ENCODE measurements around the gene BAZ2A.

The BAZ2A gene

DNA sequence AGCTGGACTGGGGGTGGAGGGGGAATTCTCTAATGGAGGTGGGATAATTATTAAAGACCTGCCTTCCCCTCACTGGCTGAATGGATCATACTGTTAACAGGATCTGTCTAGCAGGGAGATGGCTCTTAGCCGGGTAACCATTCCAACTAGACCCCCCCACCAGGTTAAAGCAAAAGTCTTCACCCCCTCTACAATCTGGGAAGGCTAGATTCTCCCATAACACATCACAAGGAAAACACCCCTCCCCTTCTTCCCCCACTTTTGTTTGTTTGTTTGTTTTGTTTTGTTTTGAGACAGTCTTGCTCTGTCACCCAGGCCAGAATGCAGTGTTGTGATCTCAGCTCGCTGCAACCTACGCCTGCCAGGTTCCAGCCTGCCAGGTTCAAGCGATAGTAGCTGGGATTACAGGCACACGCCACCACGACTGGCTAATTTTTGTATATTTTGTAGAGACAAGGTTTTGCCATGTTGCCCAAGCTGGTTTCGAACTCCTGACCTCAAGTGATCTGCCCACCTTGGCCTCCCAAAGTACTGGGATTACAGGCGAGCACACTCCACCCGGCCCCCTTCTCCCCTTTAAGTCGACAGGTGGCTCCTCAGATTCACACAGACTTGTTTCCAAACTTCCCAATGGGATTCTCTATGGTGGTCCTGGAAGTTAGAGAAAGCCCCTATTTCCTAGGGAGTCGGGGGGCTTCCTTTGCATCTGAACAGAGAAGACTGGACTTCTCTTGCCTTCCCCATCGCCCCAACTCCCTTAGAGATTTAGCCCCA, 3.5 kb upstream of the BAZ2A start:
- CTCF ChIA-PET, result interaction anchor here (0.7 to 4.2 kb wide), 7 partner anchors 8 to 138 kb away, joined by 3 to 94 read pairs (median 5); partner anchors contain the start of gene RBMS2
- no peak for DNase-seq (ENCODE audit: low read depth, low spot score)
- POLR2A ChIA-PET, result interaction anchor here (1.1 kb wide), 1 partner anchor 53 kb away, joined by 3 read pairs; no protein-coding TSS in a partner anchor
- H3K4me3 ChIP-seq (ENCODE audit: low read depth, low read length), result peak overlapping the region; percentile 77
- TF ChIP-seq, protein P1, sequence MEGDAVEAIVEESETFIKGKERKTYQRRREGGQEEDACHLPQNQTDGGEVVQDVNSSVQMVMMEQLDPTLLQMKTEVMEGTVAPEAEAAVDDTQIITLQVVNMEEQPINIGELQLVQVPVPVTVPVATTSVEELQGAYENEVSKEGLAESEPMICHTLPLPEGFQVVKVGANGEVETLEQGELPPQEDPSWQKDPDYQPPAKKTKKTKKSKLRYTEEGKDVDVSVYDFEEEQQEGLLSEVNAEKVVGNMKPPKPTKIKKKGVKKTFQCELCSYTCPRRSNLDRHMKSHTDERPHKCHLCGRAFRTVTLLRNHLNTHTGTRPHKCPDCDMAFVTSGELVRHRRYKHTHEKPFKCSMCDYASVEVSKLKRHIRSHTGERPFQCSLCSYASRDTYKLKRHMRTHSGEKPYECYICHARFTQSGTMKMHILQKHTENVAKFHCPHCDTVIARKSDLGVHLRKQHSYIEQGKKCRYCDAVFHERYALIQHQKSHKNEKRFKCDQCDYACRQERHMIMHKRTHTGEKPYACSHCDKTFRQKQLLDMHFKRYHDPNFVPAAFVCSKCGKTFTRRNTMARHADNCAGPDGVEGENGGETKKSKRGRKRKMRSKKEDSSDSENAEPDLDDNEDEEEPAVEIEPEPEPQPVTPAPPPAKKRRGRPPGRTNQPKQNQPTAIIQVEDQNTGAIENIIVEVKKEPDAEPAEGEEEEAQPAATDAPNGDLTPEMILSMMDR (IDR thresholded peaks at IDR 0.05; ENCODE audit: insufficient read depth, low read length, missing control alignments), result no peak

DNA sequence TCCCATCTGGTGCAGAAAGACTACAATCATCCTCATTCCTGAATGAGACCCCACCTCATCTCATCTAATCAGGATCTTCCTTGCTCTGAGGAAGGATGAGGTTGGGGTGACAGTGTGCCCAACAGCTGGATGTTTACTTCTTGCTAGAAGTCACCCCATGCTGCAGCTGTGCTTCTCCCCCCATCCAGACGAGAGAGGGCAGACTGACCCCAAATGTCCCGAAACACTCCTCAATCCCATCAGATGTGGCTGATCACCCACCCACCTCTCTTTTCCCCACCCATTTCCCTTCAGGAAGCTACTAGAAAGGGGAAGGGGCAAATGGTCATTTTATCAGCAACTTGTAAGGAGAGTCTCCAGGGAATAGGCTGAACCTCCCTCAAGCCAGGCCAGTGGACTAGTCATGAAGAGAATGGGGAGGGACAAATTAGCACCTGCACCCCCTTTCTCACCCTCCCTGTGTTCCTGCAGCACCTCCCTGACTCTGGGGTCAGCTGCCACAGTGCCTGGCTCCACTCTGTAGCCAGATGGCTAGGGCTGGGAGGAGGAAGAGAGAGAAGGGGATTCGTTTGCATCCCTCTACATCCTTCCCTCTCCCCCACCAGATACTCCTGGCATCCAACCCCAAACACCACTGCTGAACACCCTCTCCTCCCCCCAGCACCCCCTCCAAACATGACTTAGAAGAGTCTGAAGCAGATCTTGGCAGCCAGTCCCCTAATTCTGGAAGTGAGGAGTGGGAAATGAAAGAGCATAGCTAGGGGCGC, 2.8 kb upstream of the BAZ2A start:
- H3K4me3 ChIP-seq (ENCODE audit: low read depth, low read length), result peak overlapping the region; percentile 23
- ChIA-PET POLR2A (no interaction called here), CTCF (interaction anchor here (0.6 to 4.2 kb wide), 5 partner anchors 7 to 119 kb away, joined by 3 to 77 read pairs (median 4); partner anchors contain the start of gene RBMS2)
- TF ChIP-seq, protein P1 (IDR thresholded peaks at IDR 0.05; ENCODE audit: insufficient read depth, low read length, missing control alignments), result no peak
- DNase-seq (ENCODE audit: low read depth, low spot score), result no peak

DNA sequence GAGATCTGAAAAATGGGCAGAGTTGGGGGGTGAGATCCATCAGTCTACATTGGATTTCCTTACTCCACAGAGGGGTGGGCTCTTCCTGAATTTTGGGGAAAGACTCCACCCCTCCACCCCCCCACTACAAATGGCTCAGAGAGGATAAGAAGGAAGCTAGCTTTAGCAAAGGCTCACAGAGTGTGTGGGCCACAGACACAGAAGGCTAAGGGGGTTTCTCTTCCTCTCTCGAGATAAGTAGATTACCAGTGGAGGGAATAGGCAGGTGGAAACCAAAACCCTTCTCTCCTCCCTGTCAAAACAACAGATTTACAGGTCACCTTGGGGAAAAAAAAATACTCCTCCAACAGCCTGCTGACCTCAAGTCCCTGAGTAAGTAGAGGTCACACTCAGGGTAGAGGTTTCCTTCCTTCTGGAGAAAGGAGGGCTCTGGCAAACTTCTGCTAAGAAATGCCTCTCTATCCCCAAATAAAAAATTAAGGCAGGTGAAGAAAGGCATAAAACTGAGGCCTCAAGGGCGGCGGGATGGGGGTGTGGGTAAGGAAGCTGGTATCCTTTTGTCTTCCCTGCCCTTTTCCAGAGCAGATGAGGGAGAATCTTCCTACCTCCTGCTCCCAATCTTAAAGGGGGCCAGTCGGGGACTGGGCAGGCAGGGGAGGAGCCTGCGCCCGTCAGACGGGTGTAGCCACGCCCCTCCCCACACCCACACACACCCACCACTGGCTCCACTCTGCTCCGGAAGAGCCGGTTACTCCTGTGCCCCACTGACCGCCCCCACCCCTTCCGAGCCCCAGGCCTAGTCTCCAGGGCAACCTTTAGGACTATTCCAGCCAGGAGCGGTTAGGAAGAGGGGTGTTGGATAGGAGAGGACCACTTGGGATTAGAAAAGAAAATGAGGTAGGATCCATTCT, 1.9 kb upstream of the BAZ2A start:
- TF ChIP-seq, protein P1 (IDR thresholded peaks at IDR 0.05; ENCODE audit: insufficient read depth, low read length, missing control alignments), result no peak
- ChIA-PET CTCF (interaction anchor here (0.6 to 1.5 kb wide), 2 partner anchors 25 to 118 kb away, joined by 3 to 5 read pairs; no protein-coding TSS in a partner anchor), POLR2A (no interaction called here)
- DNase-seq (ENCODE audit: low read depth, low spot score), result no peak
- peak overlapping the region; percentile 23 for H3K4me3 ChIP-seq (ENCODE audit: low read depth, low read length)

DNA sequence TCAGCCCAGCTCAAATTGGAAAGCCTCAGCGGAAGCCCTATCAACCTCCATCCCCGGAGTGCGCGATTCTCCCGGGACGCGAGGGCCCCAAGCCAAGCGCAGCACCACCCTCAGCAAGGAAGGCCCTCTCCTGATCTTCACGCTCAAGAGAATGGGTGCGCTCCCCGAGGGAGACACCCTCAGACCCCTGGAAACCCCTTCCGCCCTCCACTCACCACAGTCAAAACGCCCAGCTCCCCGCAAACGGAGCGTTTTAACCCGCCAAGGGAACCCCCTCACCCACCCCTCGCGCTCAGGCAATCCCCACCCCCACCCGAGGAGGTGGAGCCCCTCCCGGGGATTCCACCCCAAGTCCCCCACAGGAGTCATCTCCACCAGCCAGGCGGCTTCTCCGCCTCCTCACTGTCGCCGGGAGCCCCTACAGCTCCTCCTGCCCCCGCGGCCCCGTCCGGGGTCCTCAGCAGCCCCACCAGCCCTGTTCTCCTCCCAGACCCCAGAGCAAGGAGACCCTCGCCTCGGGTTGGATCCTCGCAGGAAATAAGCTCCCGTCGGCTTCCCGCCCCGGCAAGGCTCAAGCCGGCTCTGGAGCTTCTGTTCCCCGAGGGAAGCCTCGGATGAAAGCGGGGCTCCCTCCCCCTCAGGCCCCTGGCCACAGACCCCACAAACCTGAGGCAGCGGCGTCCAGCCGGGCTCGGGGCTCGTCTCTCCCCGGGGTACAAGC, 507 bp downstream of the BAZ2A start:
- no peak for DNase-seq (ENCODE audit: low read depth, low spot score)
- CTCF ChIA-PET, result interaction anchor here (0.5 to 7.6 kb wide), 12 partner anchors 6 to 117 kb away, joined by 3 to 77 read pairs (median 6); no protein-coding TSS in a partner anchor
- TF ChIP-seq, protein P1 (IDR thresholded peaks at IDR 0.05; ENCODE audit: insufficient read depth, low read length, missing control alignments), result no peak
- POLR2A ChIA-PET, result interaction anchor here (0.7 to 2.1 kb wide), 2 partner anchors 7 to 56 kb away, joined by 4 to 8 read pairs; no protein-coding TSS in a partner anchor
- peak overlapping the region; percentile 91 for H3K4me3 ChIP-seq (ENCODE audit: low read depth, low read length)

DNA sequence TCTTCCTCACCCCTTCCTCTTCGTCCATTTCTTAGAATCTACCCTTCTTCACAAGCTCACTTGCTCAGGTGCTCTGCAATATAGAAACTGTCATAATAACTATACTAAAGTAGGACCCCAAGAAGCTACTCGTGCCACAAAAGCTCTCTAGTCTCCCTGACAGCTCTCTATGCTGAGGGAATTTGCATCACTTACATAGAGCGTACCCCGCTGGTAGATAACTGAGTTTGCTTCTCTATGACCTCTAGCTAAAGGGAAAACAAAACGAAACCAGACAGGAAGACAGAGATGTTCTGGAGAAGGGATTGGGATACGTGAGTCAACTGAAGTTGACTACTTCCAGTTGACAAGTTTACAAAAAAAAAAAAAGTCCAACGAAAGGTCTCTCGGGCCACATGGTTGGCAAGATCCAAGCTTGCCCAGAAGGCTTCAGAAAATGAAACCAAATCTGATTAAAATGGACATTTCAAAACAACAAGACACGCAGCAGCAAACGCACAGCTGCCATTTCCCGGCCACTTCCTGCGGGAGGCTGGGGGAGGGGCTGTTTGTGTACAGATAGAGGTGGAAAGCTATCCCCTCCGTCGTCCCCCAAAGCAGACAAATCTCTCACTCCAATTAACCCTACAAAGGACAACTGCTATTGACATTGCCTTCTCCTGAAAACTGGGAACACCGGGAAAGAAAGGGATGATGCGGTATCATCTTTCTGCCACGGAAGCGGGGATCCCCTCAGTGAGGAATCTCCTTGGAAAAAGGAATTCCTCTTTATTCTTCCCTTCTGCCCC, 1.3 kb downstream of the BAZ2A start:
- CTCF ChIA-PET, result interaction anchor here (0.9 to 7.6 kb wide), 14 partner anchors 6 to 116 kb away, joined by 3 to 77 read pairs (median 5); no protein-coding TSS in a partner anchor

More for the DNA sequence above, 1.3 kb downstream of the BAZ2A start:
- POLR2A ChIA-PET, result interaction anchor here (0.7 to 2.1 kb wide), 3 partner anchors 8 to 56 kb away, joined by 4 to 8 read pairs (median 5); no protein-coding TSS in a partner anchor
- TF ChIP-seq, protein P1 (IDR thresholded peaks at IDR 0.05; ENCODE audit: insufficient read depth, low read length, missing control alignments), result no peak
- peak overlapping the region; percentile 91 for H3K4me3 ChIP-seq (ENCODE audit: low read depth, low read length)
- no peak for DNase-seq (ENCODE audit: low read depth, low spot score)

Data from AG04449 (cell line).